ENCODE data around the gene NRG2.

Gene NRG2

DNA sequence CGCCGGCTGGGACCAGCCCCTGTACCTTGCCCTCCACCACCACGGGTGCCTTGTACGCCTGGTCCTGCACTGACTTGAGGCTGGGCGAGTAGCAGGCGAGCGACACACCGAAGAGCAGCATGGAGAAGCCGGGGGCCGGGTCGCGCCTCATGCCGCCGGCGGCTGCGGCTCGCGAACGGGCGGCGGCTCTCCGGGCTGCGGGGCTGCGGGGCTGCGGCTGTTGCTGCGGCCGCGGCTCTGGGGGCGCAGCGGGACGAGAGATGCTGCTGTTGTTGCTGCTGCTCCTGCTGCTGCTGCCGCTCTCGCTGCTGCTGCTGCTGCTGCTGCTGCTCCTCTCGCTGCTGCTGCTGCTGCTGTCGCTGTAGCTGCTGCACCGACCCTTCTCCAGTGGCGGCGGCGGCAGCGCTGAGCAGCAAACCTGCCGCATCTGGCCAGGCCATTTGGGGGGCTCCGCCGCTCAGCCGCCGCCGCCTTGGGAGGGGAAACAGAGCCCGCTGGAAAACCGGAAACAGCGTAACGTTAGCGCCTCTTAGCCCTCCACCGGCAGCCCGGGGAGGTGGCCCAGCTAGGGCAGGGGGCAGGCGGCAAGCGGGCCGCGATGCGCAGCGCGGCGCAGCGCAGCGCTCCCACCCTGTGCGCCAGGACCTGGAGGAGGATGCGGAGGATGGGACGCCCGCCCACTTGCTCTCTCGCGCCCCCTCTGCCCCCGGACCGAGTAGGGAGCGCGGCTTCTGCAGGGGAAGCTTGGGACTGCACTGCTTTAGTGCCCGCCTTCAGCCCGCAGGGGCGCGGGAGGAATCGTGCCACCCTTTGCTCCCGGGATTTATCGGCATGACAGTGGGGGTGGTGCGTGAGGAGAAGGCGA lies at the start of gene NRG2:
Gene NRG2, minus strand, starts transcription at position 657 of the 865 bp plus-strand sequence.
- peak in 1 of 2 donors; percentile 25 for DNase-seq (ENCODE audit: low read depth in 2 of 2, low spot score in 1 of 2)

DNA sequence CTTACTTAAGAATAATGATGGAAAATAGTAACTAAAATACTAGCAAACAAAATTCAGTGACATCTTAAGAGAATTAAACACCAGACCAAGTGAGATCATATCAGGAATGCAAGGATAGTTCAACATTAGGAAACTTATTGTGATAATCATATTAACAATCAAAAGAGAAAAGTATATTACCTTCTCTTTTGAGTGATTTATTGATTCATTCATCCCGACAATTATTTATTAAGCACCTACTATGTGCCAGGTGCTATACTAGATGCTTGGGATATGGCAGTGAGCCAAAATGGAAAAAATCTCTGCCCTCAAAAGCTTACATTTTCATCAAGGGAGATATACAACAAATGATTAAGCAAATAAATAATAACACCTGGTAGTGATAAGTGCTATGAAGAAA lies 47.2 kb upstream of the NRG2 start:
- no peak for DNase-seq (ENCODE audit: low read depth in 2 of 2, low spot score in 1 of 2)

DNA sequence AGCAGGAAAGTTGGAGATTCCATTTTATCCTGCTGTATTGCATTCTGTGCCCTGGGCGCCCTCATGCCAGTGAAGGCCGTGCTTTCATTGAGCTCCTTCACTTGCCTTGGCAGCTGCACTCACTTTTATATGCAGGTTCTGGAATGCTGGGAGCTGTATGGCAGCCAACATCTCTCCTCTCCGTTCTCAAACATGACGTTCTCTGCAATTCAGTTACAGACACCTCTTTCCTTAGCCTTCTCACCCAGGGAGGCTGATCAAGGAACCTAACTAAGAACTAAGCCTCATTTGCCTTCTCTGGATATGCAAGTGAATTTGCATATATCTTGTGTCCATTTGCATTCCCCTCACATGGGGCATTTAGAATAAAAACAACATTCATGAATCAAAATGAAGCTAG lies 41.4 kb upstream of the NRG2 start:
- no peak for DNase-seq (ENCODE audit: low read depth in 2 of 2, low spot score in 1 of 2)

DNA sequence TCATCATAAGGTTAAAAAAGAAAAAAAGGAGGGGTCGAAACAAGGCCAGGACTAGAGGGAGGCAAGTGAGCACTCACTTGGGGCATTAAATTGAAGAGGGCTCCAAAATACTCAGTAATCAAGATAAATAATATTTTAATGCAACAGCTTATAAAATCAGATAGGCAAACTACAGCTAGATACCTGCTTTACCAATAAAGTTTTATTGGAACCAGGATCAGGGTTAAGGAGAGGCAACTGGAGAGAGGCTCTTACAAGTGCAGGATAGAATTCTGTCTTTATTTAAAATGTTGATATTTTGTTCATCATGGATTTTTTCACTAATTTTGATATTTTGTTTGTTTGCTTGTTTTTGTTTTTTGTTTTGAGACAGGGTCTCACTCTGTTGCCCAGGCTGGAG lies 40.6 kb upstream of the NRG2 start:
- DNase-seq (ENCODE audit: low read depth in 2 of 2, low spot score in 1 of 2) = no peak

DNA sequence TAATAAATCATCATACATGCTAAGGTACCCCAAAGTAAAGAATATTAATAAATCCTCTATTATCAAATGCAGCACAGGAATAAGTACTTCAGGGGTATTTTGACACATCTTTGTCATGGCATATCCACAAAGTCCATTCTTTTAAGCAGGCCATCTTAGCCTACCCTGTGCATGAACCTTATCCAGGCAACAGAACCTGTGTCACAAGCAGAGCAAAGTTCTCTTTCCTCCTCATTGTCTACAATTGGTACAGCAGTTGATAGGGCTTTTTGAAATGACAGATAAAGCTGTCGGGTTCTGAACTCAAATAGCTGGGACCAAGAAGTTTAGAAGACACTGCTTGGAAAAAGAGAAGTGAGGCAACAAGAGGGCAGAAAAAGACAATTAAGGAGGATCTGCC lies 40.0 kb upstream of the NRG2 start:
- DNase-seq (ENCODE audit: low read depth in 2 of 2, low spot score in 1 of 2) = no peak

DNA sequence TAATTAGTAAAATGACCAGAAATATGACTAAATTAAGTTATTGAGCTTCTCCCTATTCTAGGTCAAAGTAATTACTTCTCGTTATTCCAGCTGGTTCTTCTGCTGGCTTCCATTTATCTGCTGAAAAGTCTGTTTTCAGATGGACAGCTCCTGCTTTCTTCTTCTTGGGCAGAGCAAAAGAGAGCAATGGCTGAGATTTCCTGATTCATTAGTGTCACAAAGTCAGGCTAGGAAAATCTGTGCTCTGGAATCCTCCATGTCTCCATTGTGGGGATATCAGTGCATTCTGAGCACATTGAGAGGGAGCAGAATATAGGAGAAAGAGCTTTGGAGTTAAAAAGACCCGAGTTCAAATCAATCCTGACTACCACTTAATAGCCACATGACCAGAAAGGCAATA lies 33.7 kb upstream of the NRG2 start:
- DNase-seq (ENCODE audit: low read depth in 2 of 2, low spot score in 1 of 2) = no peak

DNA sequence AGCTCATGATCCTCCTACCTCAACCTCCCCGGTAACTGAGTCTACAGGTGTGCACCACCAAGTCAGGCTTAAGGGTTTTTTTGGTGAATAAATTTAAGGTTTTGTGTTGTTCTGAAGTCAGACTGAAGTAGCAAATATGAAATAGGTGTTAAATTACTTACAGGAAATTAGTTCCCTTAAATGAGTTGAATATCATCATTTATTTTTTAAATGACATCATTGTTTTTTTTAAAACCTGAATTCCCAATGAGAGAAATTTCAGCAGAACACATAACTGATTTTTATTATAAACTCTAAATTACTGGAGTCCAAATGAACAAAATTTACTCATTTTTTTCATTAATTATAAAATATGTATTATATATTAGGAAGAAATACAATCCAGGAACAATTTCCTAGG lies 33.0 kb upstream of the NRG2 start:
- DNase-seq (ENCODE audit: low read depth in 2 of 2, low spot score in 1 of 2) = no peak

DNA sequence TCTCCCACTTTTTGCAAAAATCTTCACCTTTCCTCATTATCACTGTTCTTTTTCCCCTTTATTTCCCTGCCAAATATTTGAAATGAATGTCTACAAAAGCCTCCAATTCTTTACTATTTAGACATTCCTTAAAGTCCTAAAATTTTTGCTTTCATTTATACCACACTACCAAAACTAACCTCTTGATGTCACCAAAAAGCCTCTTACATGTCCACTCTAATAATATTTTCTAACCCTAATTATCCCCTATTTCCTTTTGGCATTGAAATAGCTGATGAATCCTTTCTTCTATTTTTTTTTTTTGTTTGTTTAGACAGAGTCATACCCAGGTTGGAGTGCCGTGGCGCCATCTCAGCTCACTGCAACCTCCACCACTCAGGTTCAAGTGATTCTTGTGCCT lies 32.3 kb upstream of the NRG2 start:
- no peak for DNase-seq (ENCODE audit: low read depth in 2 of 2, low spot score in 1 of 2)

DNA sequence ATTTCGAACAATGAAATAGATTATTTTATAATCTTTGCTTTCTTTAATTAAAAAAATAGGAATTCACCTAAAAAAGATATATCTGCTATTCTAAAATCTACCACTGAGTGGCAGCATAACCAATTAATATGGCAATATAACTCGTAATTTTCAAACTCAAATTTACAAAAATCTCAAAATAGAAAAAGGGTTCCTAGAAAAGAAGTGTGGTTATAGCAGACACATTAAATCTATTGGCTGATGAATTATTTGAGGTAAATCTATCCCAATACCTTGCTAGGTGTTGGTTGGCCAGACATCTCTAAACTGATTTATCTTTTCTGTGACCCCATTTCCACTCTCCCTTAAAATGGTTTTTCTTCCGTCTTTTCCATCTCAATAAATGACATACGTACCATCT lies 30.2 kb upstream of the NRG2 start:
- DNase-seq (ENCODE audit: low read depth in 2 of 2, low spot score in 1 of 2) = no peak

DNA sequence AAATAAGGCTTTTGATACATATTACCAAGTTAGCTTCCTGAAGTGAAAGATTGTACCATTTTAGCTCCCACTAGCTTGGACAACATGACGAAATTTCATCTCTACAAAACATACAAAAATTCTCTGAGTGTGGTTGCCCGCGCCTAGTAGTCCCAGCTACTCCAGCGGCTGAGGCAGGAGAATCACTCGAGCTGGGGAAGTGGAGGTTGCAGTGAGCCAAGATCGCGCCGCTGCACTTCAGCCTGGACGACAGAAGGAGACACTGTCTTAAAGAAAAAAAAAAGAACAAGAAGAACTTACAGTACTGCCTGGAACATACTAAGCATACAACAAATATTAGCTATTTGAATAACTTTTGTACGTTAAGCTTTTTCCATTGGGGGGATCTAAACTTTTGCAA lies 29.7 kb upstream of the NRG2 start:
- no peak for DNase-seq (ENCODE audit: low read depth in 2 of 2, low spot score in 1 of 2)

DNA sequence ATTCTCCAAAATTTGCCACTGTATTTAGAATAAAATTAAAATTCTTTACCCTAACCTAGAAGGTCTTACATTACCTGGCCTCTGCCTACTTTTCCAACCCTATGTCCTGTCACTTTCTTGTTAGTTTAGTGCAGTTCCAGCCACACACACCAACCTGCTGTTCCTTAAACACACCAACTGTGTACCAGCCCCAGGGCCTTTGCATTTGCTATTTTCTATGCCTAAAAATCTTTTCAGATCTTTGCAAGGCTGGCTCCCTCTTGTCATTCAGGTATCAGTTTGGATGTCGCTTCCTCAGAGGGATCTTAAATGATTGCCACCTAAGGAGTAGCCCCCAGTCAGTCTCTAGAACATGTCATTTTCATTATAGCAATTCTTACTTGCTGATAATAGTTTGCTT lies 17.7 kb upstream of the NRG2 start:
- no peak for DNase-seq (ENCODE audit: low read depth in 2 of 2, low spot score in 1 of 2)

DNA sequence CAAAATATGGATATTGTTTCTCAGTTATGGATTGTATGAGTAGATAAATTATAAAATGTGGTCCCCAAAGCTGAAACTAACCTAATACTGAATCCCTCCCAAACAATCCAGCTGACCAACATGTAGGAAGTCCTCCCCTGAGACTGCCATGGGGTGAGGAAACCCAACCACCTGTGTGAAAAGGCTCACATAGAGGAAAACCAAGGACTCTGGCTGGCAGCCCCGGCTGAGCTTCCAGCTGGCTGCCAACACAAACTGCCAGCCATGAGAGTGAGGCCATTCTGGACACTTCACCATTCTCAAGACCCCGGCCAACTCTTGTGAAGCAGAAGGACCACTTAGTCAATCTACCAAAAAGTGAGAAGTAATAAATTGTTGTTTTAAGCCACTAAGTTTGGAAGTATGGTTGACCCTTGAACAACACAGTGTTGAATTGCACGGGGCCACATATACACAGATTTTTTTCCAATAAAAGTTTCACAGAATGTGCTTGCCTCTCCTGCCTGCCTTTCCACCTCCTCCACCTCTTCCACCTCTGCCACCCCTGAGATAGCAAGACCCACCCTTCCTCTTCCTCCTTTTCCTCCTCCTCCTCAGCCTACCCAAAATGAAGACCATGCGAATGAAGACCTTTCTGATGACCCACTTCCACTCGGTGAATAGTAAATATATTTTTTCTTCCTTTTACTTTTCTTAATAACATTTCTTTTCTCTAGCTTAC lies 15.3 kb upstream of the NRG2 start:
- DNase-seq (ENCODE audit: low read depth in 2 of 2, low spot score in 1 of 2) = no peak

DNA sequence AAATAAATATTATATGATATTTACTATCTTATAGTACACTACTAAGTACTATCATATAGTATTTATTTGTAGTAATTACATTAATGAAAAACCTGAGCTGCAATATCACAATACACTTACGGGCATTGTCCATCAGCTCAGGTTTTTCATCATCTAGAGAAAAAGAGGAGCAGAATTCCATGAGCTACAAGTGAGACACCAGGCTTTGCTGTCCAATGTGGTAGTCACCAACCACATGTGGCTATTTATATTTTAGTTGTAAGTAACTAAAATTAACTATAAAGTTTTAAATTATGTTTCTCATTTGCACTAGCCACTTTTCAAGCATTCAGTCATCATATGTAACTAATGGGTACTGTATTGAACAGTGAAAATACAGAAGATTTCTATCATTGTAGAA lies 13.8 kb upstream of the NRG2 start:
- no peak for DNase-seq (ENCODE audit: low read depth in 2 of 2, low spot score in 1 of 2)

DNA sequence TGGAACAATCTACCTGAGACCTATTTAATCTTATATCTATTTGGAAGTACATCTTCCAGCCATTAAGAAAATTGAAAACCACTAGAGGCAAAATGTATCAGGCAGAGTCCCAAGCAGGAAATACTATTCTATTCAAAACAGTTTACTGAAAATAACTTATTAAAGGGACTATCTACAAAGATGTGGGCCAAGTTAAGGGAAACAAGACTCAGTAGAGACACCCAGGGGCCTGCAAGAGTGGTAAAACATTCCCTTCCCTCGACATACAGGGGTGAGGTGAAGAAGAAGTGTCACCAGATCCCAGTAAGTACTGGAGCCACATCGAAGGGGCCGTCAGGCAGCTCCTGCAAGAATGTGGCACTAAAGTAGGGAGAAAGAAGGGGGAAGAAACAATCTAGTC lies 12.1 kb upstream of the NRG2 start:
- no peak for DNase-seq (ENCODE audit: low read depth in 2 of 2, low spot score in 1 of 2)

DNA sequence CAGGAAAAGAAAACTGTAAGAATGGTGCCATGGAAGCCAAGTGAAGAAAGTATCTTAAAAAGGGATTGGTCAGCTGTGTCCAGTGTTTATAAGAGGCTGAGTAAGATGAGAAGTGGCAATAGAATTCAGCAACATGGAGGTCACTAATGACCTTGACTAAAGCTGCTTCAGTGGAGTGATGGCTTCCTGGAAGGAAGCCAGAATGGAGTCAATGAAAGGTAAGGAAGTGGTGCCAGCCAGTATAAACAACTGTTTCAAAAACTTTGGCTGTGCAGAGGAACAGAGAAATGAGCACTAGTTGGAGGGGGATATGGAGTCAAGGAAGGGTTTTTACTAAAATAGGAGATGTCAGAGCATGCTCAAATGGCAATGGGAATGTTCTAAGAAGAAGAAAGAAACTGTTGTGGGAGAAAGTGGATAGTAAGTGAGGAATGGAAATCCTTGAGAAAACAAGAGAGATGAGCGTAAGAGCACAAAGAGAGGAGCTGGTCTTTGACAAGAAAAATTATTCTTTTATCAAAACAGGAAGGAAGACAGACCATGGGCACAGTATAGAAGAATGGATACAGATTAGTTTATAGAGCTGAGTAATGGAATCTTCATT lies 11.1 kb upstream of the NRG2 start:
- no peak for DNase-seq (ENCODE audit: low read depth in 2 of 2, low spot score in 1 of 2)

DNA sequence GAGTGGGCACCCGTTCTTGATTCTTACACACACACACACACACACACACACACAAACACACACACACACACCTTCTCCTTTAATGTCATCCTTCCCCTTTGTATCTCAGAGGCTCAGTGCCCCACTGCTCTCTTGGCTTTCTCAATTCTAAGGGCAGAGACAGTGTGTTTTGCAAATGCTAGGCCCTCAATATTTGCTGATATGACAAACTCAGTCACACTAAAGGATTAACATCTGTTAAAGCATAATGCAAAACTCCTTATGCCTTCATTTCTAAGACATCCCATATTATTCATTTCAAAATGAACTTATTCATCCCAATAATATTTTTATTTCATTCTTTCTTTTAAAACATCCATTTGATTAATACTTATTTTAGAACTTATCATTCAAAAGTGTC lies 8.9 kb upstream of the NRG2 start:
- DNase-seq (ENCODE audit: low read depth in 2 of 2, low spot score in 1 of 2) = no peak

DNA sequence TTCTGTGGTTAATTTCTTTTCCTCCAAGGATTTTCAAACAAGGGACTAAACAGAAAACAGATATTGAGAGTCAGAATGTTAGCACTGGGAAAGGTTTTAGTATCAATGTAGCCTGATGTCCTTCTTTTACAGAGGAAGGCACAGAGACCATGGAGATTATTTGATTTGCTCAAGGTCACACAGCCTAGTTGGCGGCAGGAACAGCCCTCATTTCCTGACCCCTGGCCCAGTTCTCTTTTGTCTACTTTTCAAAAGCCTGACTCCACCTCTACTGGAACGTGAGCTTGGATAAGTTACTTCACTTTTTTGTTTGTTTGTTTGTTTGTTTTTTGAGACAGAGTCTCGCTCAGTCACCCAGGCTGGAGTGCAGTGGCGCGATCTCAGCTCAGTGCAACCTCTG lies 6.6 kb upstream of the NRG2 start:
- DNase-seq (ENCODE audit: low read depth in 2 of 2, low spot score in 1 of 2) = no peak

DNA sequence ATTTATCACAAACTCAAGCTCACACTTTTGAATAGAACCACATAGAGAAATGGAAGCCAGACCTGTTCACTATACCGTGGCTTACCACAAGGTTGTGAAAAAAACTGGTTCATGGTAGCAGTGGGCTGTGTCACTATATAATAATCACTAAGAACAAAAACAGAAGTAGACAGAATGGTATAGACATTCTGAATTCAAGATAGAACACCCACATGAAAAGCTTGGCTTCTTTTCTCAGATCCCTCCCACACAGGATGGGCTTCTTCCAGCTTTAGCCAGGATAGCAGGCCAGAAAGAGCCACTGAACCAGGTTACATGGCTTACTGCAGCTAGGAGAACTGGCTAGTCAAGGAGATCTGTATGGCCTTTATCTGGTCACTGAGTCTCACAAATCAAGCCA lies 6.1 kb upstream of the NRG2 start:
- no peak for DNase-seq (ENCODE audit: low read depth in 2 of 2, low spot score in 1 of 2)

DNA sequence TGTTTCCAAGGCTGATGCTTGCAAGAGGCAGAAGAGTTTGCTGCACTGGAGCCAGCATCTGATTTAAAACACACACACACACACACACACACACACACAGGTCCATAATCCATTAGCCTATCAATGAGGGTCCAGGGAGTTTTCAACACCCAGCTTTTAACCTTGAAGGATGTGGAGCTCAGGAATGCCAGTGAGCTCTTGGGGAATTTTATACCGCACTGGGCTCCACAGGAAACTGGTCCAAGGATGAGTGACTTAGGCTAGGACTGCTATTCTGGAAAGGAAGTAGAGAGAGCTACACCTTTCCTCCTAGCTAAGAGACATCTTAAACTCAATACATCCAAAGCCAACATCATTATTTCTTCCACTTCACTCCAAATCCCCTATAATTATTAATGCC lies 942 bp upstream of the NRG2 start:
- DNase-seq (ENCODE audit: low read depth in 2 of 2, low spot score in 1 of 2) = no peak

DNA sequence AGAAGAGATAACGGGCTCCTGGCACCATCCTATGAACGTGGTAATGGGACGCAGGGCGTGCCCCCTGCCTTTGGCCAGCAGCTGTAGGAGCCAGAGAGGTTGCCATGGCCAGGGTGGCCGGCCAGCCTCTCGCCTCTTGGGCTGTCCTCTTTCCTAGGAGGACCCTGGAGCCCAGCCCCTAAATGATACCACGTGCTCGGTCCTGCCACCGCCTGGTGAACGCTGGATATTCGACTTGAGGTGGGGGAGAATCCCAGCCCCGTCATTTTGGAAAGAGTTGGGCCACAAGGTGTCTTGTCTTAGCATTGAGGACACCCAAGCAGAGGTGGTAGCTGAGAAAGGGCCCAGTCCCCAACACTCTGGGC lies 391 bp upstream of the NRG2 start:
- DNase-seq (ENCODE audit: low read depth in 2 of 2, low spot score in 1 of 2) = no peak

DNA sequence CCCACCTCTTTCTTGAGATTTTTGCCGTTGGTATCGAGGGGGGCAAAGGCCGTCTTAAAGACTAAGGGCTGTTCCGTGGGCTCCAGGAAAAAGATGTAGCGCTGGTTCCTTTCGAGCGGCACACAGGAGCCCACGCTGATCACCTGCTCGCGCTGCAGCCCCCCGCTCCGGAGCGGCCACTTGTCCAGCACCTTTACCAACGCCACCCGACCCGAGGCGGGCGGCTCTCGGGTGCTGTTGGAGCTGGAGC lies 781 bp downstream of the NRG2 start:
- no peak for DNase-seq (ENCODE audit: low read depth in 2 of 2, low spot score in 1 of 2)

DNA sequence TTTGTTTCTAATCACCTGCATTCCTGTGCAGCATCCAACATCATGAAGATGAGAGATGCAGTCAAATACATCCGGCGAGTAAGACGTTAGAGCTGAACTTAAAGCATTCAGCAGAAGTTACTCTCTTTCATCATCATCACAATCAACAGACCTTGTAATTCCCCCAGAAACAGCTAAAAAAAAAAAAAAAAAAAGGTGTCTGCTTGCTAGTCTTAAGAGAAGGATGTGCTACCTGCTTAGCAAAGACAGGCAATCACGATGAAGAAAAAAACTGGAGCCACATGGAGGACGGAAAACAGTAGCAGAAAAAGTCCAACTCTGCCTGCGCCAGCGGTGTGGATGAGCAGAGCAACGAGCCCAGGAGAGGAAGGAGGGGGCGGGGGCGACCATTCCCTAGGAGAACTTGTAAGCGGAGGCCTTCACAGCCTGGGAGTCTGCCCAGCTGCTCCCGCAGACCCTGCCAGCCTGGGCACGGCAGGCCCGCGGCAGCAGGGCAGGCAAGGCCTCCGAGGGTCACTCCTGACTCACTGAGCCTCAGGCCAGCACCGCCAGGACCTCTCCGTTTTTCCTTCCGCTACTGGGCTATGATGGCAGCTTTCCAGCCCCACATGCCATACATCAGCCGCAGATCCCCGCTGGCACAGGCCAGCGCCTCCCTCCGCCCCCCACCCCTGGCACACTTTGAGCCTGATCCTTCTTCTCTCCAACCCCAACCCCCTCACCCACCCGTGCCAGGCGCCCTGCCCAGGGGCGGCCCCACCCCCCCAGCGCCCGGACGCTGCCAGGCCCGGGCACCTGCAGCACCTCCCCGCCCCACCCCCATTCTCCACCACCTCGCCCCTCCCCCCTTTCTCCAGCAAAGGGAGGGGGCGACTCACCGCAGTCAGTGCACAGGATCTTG lies 1.4 kb downstream of the NRG2 start:
- DNase-seq (ENCODE audit: low read depth in 2 of 2, low spot score in 1 of 2) = no peak

Measured in stimulated activated CD8-positive, alpha-beta memory T cell treated with anti-CD3 and anti-CD28 coated beads, Interleukin-4, amount 100 ng/mL, for 1 hour (primary cell).